K562 (cell line): ENCODE measurements around the gene AKAP12. TPM values are rescaled to one million over a fixed set of nuclear protein-coding genes. Genes with fewer than 3 reads are reported as not detected.

Experiments used
- BCOR ChIP-seq: fragments of 450-650 bp; IDR thresholded peaks from 2 replicates; pipeline ENCODE4 v1.6.1; 2016
- EHMT2 ChIP-seq: fragments of 450-650 bp; IDR thresholded peaks from 2 replicates; pipeline ENCODE4 v1.6.1; 2018; ENCODE audit warnings: antibody characterized with exemption
- EWSR1 ChIP-seq: fragments of 450-650 bp; IDR thresholded peaks from 2 replicates; pipeline ENCODE4 v1.6.1; 2018; ENCODE audit warnings: borderline replicate concordance, mild to moderate bottlenecking, low read depth, moderate library complexity; ENCODE audit not compliant: partially characterized antibody
- FIP1L1 ChIP-seq: fragments of 200-400 bp; formaldehyde crosslinking; IDR thresholded peaks from 2 replicates; pipeline ENCODE4 v1.6.1; 2018; ENCODE audit warnings: mild to moderate bottlenecking, low read depth, low read length; ENCODE audit not compliant: poor library complexity, severe bottlenecking
- HDAC1 ChIP-seq, 2 experiments: fragments of 450-650 bp; IDR thresholded peaks; 2 replicates each; pipeline ENCODE4 v1.6.1; 2016 to 2017; ENCODE audit warnings: inconsistent platforms in 1 of 2, mild to moderate bottlenecking in 1 of 2, moderate library complexity in 1 of 2
- MAFG ChIP-seq: fragments of 450-650 bp; conservative IDR thresholded peaks from 2 replicates; pipeline ENCODE4 v1.6.1; 2016; ENCODE audit warnings: missing genetic modification characterization, missing compliant biosample characterization
- MEF2A ChIP-seq: IDR thresholded peaks from 2 replicates; pipeline ENCODE4 v1.6.1; 2011; ENCODE audit warnings: low read depth, mild to moderate bottlenecking, low read length, moderate library complexity; ENCODE audit not compliant: control insufficient read depth
- NFATC3 ChIP-seq: fragments of 450-650 bp; IDR thresholded peaks from 2 replicates; pipeline ENCODE4 v1.6.1; 2017; ENCODE audit warnings: mild to moderate bottlenecking
- NR2C1 ChIP-seq, 2 experiments: fragments of 450-650 bp; IDR thresholded peaks; 2 replicates each; pipeline ENCODE4 v1.6.1; 2017; ENCODE audit warnings: mild to moderate bottlenecking in 2 of 2, antibody characterized with exemption in 1 of 2, inconsistent platforms in 1 of 2, missing compliant biosample characterization in 1 of 2, missing genetic modification characterization in 1 of 2
- NR2C2 ChIP-seq, 2 experiments: fragments of 200-800 bp in 1 of 2; sonication (Bioruptor generic) in 1 of 2; sonication (generic) in 1 of 2; formaldehyde crosslinking in 1 of 2; IDR thresholded peaks; 2 replicates each; pipeline versions ENCODE4 v1.6.1 to v1.8.0; 2016 to 2022; ENCODE audit warnings: mild to moderate bottlenecking in 1 of 2, missing compliant biosample characterization in 1 of 2, missing genetic modification characterization in 1 of 2, missing genetic modification reagents in 1 of 2
- PHF8 ChIP-seq: fragments of 200-600 bp; sonication (generic); IDR thresholded peaks from 2 replicates; pipeline ENCODE4 v1.6.1; 2012; ENCODE audit warnings: mixed run types, mild to moderate bottlenecking, inconsistent platforms, low read length, moderate library complexity, borderline replicate concordance
- PRPF4 ChIP-seq: fragments of 200-400 bp; formaldehyde crosslinking; IDR thresholded peaks from one replicate; pipeline ENCODE4 v1.6.1; 2017; ENCODE audit warnings: low read length, low read depth, mild to moderate bottlenecking; ENCODE audit not compliant: insufficient read depth, poor library complexity, severe bottlenecking
- RB1 ChIP-seq: fragments of 450-650 bp; IDR thresholded peaks from 2 replicates; pipeline ENCODE4 v1.6.1; 2017; ENCODE audit warnings: low read depth, mild to moderate bottlenecking
- RFX1 ChIP-seq: fragments of 450-650 bp; IDR thresholded peaks from 2 replicates; pipeline ENCODE4 v1.6.1; 2016; ENCODE audit warnings: mild to moderate bottlenecking, moderate library complexity
- SIX5 ChIP-seq, 2 experiments: IDR thresholded peaks; 2 replicates each; pipeline ENCODE4 v1.6.1; 2011; ENCODE audit warnings: low read length in 2 of 2, borderline replicate concordance in 1 of 2, low read depth in 1 of 2, mild to moderate bottlenecking in 1 of 2, moderate library complexity in 1 of 2; ENCODE audit not compliant: insufficient read depth in 1 of 2
- polyA plus RNA-seq, 8 experiments: library from polyadenylated mRNA; depleted of rRNA in 4 of 8; stranded (reverse) in 5 of 8; unstranded in 3 of 8; fragments of >200 nt; fragmentation: Nextera tagmentation in 2 of 8; fragmentation: Illumina TruSeq in 1 of 8; extraction: Ambion mirVana in 2 of 8; extraction: Trizol in 1 of 8; gene quantifications; 2 replicates each; pipeline versions ENCODE4 v1.2.1 to v1.2.3, GENCODE V29; 2011 to 2014; ENCODE audit warnings: inconsistent platforms in 1 of 8, missing spikeins in 1 of 8
- total RNA-seq, 7 experiments: library from RNA; depleted of rRNA in 6 of 7; stranded (reverse); fragments of >200 nt in 6 of 7; fragmentation: Illumina TruSeq in 2 of 7; extraction: Trizol in 2 of 7; gene quantifications; 2 replicates each; pipeline versions ENCODE4 v1.2.1 to v1.2.3, GENCODE V29; 2011 to 2021; ENCODE audit warnings: low replicate concordance in 1 of 7
- TF ChIP-seq, protein P1 (sequence below), 2 experiments: IDR thresholded peaks; 2 replicates each; pipeline ENCODE4 v1.6.1; 2012; ENCODE audit warnings: improper control_type of control experiment in 2 of 2, low read depth in 2 of 2, low read length in 2 of 2, borderline replicate concordance in 1 of 2
- TF ChIP-seq, protein P2 (sequence below): fragments of 450-650 bp; conservative IDR thresholded peaks from 2 replicates; pipeline ENCODE4 v1.6.1; 2016; ENCODE audit warnings: missing genetic modification characterization, low read depth, mild to moderate bottlenecking, control low read depth, missing compliant biosample characterization
- TF ChIP-seq, protein P3 (sequence below): fragments of 450-650 bp; formaldehyde crosslinking; IDR thresholded peaks from 2 replicates; pipeline ENCODE4 v1.4.0; 2022; ENCODE audit warnings: missing genetic modification characterization
- TF ChIP-seq, protein P4 (sequence below): fragments of 450-650 bp; formaldehyde crosslinking; IDR thresholded peaks from 2 replicates; pipeline ENCODE4 v1.4.0; 2022; ENCODE audit warnings: missing genetic modification characterization

The AKAP12 gene
- total and polyA plus RNA-seq, 9 of the 15 experiments (the other 6 are each of a cell fraction or from before 2014, with no cell fraction given), result 0.08 to 2.0 (median 0.62) TPM

DNA sequence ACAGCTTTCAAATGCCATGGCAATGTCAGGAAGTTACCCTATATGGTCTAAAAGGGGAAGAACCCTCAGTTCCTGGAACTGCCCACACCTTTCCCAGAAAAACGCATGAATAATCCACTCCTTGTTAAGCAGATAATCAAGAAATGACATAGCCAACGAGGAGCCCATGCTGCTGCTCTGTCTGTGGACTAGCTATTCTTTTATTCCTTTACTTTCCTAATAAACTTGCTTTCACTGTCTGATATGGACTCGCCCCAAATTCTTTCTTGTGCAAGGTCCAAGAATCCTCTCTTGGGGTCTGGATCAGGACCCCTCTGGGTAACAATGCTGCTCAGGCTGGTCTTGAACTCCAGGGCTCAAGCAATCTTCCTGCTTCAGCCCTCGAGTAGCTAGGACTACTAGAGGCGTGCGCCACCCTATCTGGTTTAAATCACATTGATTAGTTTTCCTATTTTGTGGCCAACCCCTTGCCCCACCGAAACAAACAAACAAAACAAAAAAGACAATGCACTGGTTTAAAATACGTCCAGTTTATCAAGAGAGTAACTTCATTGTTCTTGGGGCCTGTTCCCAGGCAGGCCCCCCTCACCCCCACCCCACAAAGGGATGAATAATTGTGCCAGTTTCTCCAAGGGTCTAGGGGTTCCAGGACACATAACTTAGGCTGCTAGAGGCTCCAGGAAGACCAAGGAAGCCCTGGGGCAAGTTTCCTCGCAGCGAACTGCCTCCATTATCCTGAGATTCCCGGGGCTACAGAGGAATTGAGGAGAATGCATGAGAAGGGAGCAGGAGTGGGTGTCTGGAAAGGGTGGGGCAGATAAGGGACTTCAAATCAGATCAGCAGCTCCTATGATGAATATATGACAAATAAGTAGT, 10.1 kb upstream of the AKAP12 start (continued):
- TF ChIP-seq RFX1 (peak; percentile 85), PRPF4 (no peak), HDAC1 (IDR thresholded peaks at IDR 0.05) (peak in 1 of 2 experiments; percentile 34; a peak in 1 of 4 replicates), EWSR1 (no peak), SIX5 (IDR thresholded peaks at IDR 0.05; ENCODE audit: borderline replicate concordance in 1 of 2, insufficient read depth in 1 of 2, low read depth in 1 of 2, low read length in 2 of 2) (peak in 1 of 2 experiments; percentile 35; a peak in 1 of 4 replicates), FIP1L1 (no peak), MAFG (tag) (no peak; the same call in 1 of the 2 replicates), NR2C1 (IDR thresholded peaks at IDR 0.05) (no peak), NR2C1 (tag; IDR thresholded peaks at IDR 0.05) (no peak), NFATC3 (no peak), MEF2A (no peak), PHF8 (peak; percentile 28; the same call in 1 of the 2 replicates), RB1 (no peak), BCOR (no peak), NR2C2 (CRISPR knock-in tag; IDR thresholded peaks at IDR 0.05) (no peak), NR2C2 (tag; IDR thresholded peaks at IDR 0.05) (peak; percentile 60; the same call in 1 of the 2 replicates), EHMT2 (no peak)
- TF ChIP-seq, protein P1, sequence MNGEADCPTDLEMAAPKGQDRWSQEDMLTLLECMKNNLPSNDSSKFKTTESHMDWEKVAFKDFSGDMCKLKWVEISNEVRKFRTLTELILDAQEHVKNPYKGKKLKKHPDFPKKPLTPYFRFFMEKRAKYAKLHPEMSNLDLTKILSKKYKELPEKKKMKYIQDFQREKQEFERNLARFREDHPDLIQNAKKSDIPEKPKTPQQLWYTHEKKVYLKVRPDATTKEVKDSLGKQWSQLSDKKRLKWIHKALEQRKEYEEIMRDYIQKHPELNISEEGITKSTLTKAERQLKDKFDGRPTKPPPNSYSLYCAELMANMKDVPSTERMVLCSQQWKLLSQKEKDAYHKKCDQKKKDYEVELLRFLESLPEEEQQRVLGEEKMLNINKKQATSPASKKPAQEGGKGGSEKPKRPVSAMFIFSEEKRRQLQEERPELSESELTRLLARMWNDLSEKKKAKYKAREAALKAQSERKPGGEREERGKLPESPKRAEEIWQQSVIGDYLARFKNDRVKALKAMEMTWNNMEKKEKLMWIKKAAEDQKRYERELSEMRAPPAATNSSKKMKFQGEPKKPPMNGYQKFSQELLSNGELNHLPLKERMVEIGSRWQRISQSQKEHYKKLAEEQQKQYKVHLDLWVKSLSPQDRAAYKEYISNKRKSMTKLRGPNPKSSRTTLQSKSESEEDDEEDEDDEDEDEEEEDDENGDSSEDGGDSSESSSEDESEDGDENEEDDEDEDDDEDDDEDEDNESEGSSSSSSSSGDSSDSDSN (IDR thresholded peaks at IDR 0.05; ENCODE audit: borderline replicate concordance in 1 of 2, low read depth in 2 of 2, low read length in 2 of 2), result peak in 1 of 2 experiments; percentile 60; a peak in 1 of 4 replicates
- TF ChIP-seq, protein P2, sequence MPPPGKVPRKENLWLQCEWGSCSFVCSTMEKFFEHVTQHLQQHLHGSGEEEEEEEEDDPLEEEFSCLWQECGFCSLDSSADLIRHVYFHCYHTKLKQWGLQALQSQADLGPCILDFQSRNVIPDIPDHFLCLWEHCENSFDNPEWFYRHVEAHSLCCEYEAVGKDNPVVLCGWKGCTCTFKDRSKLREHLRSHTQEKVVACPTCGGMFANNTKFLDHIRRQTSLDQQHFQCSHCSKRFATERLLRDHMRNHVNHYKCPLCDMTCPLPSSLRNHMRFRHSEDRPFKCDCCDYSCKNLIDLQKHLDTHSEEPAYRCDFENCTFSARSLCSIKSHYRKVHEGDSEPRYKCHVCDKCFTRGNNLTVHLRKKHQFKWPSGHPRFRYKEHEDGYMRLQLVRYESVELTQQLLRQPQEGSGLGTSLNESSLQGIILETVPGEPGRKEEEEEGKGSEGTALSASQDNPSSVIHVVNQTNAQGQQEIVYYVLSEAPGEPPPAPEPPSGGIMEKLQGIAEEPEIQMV (tag), result no peak
- TF ChIP-seq, protein P3, sequence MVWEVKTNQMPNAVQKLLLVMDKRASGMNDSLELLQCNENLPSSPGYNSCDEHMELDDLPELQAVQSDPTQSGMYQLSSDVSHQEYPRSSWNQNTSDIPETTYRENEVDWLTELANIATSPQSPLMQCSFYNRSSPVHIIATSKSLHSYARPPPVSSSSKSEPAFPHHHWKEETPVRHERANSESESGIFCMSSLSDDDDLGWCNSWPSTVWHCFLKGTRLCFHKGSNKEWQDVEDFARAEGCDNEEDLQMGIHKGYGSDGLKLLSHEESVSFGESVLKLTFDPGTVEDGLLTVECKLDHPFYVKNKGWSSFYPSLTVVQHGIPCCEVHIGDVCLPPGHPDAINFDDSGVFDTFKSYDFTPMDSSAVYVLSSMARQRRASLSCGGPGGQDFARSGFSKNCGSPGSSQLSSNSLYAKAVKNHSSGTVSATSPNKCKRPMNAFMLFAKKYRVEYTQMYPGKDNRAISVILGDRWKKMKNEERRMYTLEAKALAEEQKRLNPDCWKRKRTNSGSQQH, result no peak
- TF ChIP-seq, protein P4, sequence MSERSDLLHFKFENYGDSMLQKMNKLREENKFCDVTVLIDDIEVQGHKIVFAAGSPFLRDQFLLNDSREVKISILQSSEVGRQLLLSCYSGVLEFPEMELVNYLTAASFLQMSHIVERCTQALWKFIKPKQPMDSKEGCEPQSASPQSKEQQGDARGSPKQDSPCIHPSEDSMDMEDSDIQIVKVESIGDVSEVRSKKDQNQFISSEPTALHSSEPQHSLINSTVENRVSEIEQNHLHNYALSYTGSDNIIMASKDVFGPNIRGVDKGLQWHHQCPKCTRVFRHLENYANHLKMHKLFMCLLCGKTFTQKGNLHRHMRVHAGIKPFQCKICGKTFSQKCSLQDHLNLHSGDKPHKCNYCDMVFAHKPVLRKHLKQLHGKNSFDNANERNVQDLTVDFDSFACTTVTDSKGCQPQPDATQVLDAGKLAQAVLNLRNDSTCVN (CRISPR knock-in tag), result no peak
